ENCODE measurements around the gene UNC93B1. TPM values are rescaled to one million over a fixed set of nuclear protein-coding genes. Genes with fewer than 3 reads are reported as not detected.

The UNC93B1 gene
- total and polyA plus RNA-seq, 2 of the 13 experiments (the other 11 are each of a cell fraction or from before 2014, with no cell fraction given) = 8.8 to 18.9 TPM

DNA sequence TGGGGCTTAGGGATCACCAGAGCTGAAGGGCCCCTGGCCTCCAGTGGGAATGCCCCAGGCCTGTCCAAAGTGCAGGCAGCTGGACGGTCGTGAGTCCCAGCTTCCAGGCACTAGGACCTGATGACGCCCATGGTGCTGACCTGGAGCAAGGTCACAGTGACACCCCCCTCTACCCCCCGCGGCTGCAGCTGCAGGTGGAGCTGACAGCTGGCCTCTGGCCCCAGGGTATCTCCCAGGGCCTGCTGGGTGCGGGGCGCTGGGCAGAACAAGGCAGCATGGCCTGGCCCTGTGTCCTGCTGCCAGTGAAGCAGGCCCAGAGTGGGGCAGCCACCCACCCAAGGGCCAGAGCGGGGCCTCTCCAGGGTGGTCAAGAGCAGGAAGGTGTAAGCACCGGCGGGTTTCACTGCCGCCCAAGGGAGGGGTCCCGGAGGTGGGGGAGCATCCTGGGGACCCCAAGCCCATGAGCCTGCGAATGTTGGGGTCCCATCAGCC, 34.4 kb upstream of the UNC93B1 start (continued):
- TF ChIP-seq, protein P1, sequence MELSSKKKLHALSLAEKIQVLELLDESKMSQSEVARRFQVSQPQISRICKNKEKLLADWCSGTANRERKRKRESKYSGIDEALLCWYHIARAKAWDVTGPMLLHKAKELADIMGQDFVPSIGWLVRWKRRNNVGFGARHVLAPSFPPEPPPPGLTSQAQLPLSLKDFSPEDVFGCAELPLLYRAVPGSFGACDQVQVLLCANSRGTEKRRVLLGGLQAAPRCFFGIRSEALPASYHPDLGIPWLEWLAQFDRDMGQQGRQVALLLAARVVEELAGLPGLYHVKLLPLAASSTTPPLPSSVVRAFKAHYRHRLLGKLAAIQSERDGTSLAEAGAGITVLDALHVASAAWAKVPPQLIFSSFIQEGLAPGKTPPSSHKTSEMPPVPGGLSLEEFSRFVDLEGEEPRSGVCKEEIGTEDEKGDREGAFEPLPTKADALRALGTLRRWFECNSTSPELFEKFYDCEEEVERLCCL (CRISPR knock-in tag; IDR thresholded peaks at IDR 0.05; ENCODE audit: borderline replicate concordance) = no peak
- TF ChIP-seq ZNF629 (CRISPR knock-in tag; conservative IDR thresholded peaks at IDR 0.05) (peak; percentile 81), ZNF678 (CRISPR knock-in tag; IDR thresholded peaks at IDR 0.05) (no peak), ZNF235 (CRISPR knock-in tag; IDR thresholded peaks at IDR 0.05; ENCODE audit: borderline replicate concordance) (no peak), ZNF850 (CRISPR knock-in tag; conservative IDR thresholded peaks at IDR 0.05) (no peak), HDAC6 (IDR thresholded peaks at IDR 0.05; ENCODE audit: low read depth, low read length) (no peak), NR2F1 (CRISPR knock-in tag; IDR thresholded peaks at IDR 0.05) (peak; percentile 97 to 98), KAT7 (CRISPR knock-in tag; IDR thresholded peaks at IDR 0.05; ENCODE audit: borderline replicate concordance) (no peak), ZNF598 (CRISPR knock-in tag; IDR thresholded peaks at IDR 0.05; ENCODE audit: borderline replicate concordance) (peak; percentile 24; the same call in 1 of the 2 replicates), STAG1 (CRISPR knock-in tag; IDR thresholded peaks at IDR 0.05) (peak; percentile 38), MED8 (CRISPR knock-in tag; IDR thresholded peaks at IDR 0.05; ENCODE audit: insufficient replicate concordance) (peak; percentile 91), ZNF720 (CRISPR knock-in tag; IDR thresholded peaks at IDR 0.05) (no peak), STAT5B (CRISPR knock-in tag; IDR thresholded peaks at IDR 0.05) (peak; percentile 75), CREB1 (IDR thresholded peaks at IDR 0.05) (peak; percentile 85), CREB1 (CRISPR knock-in tag; IDR thresholded peaks at IDR 0.05) (peak; percentile 79), RARG (CRISPR knock-in tag; IDR thresholded peaks at IDR 0.05; ENCODE audit: low read depth) (no peak), CBX2 (IDR thresholded peaks at IDR 0.05; ENCODE audit: low read depth, low read length) (no peak), CBX2 (CRISPR knock-in tag; IDR thresholded peaks at IDR 0.05; ENCODE audit: low read depth) (no peak)
- TF ChIP-seq, protein P2, sequence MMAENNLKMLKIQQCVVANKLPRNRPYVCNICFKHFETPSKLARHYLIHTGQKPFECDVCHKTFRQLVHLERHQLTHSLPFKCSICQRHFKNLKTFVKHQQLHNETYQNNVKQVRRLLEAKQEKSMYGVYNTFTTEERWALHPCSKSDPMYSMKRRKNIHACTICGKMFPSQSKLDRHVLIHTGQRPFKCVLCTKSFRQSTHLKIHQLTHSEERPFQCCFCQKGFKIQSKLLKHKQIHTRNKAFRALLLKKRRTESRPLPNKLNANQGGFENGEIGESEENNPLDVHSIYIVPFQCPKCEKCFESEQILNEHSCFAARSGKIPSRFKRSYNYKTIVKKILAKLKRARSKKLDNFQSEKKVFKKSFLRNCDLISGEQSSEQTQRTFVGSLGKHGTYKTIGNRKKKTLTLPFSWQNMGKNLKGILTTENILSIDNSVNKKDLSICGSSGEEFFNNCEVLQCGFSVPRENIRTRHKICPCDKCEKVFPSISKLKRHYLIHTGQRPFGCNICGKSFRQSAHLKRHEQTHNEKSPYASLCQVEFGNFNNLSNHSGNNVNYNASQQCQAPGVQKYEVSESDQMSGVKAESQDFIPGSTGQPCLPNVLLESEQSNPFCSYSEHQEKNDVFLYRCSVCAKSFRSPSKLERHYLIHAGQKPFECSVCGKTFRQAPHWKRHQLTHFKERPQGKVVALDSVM (CRISPR knock-in tag; IDR thresholded peaks at IDR 0.05) = peak; percentile 32; the same call in 1 of the 2 replicates
- TF ChIP-seq, protein P3, sequence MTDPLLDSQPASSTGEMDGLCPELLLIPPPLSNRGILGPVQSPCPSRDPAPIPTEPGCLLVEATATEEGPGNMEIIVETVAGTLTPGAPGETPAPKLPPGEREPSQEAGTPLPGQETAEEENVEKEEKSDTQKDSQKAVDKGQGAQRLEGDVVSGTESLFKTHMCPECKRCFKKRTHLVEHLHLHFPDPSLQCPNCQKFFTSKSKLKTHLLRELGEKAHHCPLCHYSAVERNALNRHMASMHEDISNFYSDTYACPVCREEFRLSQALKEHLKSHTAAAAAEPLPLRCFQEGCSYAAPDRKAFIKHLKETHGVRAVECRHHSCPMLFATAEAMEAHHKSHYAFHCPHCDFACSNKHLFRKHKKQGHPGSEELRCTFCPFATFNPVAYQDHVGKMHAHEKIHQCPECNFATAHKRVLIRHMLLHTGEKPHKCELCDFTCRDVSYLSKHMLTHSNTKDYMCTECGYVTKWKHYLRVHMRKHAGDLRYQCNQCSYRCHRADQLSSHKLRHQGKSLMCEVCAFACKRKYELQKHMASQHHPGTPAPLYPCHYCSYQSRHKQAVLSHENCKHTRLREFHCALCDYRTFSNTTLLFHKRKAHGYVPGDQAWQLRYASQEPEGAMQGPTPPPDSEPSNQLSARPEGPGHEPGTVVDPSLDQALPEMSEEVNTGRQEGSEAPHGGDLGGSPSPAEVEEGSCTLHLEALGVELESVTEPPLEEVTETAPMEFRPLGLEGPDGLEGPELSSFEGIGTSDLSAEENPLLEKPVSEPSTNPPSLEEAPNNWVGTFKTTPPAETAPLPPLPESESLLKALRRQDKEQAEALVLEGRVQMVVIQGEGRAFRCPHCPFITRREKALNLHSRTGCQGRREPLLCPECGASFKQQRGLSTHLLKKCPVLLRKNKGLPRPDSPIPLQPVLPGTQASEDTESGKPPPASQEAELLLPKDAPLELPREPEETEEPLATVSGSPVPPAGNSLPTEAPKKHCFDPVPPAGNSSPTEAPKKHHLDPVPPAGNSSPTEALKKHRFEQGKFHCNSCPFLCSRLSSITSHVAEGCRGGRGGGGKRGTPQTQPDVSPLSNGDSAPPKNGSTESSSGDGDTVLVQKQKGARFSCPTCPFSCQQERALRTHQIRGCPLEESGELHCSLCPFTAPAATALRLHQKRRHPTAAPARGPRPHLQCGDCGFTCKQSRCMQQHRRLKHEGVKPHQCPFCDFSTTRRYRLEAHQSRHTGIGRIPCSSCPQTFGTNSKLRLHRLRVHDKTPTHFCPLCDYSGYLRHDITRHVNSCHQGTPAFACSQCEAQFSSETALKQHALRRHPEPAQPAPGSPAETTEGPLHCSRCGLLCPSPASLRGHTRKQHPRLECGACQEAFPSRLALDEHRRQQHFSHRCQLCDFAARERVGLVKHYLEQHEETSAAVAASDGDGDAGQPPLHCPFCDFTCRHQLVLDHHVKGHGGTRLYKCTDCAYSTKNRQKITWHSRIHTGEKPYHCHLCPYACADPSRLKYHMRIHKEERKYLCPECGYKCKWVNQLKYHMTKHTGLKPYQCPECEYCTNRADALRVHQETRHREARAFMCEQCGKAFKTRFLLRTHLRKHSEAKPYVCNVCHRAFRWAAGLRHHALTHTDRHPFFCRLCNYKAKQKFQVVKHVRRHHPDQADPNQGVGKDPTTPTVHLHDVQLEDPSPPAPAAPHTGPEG (CRISPR knock-in tag; IDR thresholded peaks at IDR 0.05) = no peak; the same call in 1 of the 2 replicates
- TF ChIP-seq, protein P4, sequence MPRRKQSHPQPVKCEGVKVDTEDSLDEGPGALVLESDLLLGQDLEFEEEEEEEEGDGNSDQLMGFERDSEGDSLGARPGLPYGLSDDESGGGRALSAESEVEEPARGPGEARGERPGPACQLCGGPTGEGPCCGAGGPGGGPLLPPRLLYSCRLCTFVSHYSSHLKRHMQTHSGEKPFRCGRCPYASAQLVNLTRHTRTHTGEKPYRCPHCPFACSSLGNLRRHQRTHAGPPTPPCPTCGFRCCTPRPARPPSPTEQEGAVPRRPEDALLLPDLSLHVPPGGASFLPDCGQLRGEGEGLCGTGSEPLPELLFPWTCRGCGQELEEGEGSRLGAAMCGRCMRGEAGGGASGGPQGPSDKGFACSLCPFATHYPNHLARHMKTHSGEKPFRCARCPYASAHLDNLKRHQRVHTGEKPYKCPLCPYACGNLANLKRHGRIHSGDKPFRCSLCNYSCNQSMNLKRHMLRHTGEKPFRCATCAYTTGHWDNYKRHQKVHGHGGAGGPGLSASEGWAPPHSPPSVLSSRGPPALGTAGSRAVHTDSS (CRISPR knock-in tag; conservative IDR thresholded peaks at IDR 0.05) = no peak
